Parathyroid adenoma (tissue), 2 donors: ENCODE data around the gene QSOX2.

ENCODE experiments used
- H2AFZ ChIP-seq: fragments of 300-600 bp; sonication (generic); one replicate; pipeline ENCODE4 v1.7.0; 2017; ENCODE audit warnings: antibody characterized with exemption, mild to moderate bottlenecking
- H3K27ac ChIP-seq: fragments of 300-600 bp; sonication (generic); one replicate; pipeline ENCODE4 v1.7.0; 2017
- H3K27me3 ChIP-seq: fragments of 300-600 bp; sonication (generic); one replicate; pipeline ENCODE4 v1.7.0; 2017; ENCODE audit warnings: low read length; ENCODE audit not compliant: control insufficient read depth, insufficient read depth
- H3K36me3 ChIP-seq: fragments of 300-600 bp; sonication (generic); one replicate; pipeline ENCODE4 v1.7.0; 2017; ENCODE audit warnings: low read length; ENCODE audit not compliant: control insufficient read depth, insufficient read depth
- H3K4me1 ChIP-seq: fragments of 300-600 bp; sonication (generic); one replicate; pipeline ENCODE4 v1.7.0; 2017; ENCODE audit warnings: control low read depth
- H3K4me2 ChIP-seq: fragments of 300-600 bp; sonication (generic); one replicate; pipeline ENCODE4 v1.7.0; 2017; ENCODE audit warnings: low read length
- H3K4me3 ChIP-seq: fragments of 300-600 bp; sonication (generic); one replicate; pipeline ENCODE4 v1.7.0; 2017; ENCODE audit warnings: low read depth, low read length
- H3K79me2 ChIP-seq: fragments of 300-600 bp; sonication (generic); one replicate; pipeline ENCODE4 v1.7.0; 2017; ENCODE audit warnings: control low read depth
- H3K9ac ChIP-seq: fragments of 300-600 bp; sonication (generic); one replicate; pipeline ENCODE4 v1.7.0; 2017; ENCODE audit warnings: mild to moderate bottlenecking
- H3K9me3 ChIP-seq: fragments of 300-600 bp; sonication (generic); one replicate; pipeline ENCODE4 v1.7.0; 2017; ENCODE audit warnings: low read length; ENCODE audit not compliant: control insufficient read depth
- CTCF ChIP-seq: fragments of 300-600 bp; sonication (generic); IDR thresholded peaks from one replicate; pipeline ENCODE4 v1.7.0; 2017; ENCODE audit warnings: antibody characterized with exemption, mild to moderate bottlenecking
- donor health status: primary hyperparathyroidism.

The QSOX2 gene

GRCh38 chr9:136289651-136290507 is 44.3 kb upstream of the QSOX2 start:
- no peak overlapping the region for H3K27ac ChIP-seq
- no peaks in the 10 kb centered on the region for H3K4me1 ChIP-seq
- H3K9me3 ChIP-seq, result no peaks in the 10 kb centered on the region
- H3K79me2 ChIP-seq, result no peaks in the 10 kb centered on the region
- no peak overlapping the region for H2AFZ ChIP-seq
- no peak overlapping the region for H3K9ac ChIP-seq
- no peak for TF ChIP-seq CTCF
- H3K27me3 ChIP-seq, result no peaks in the 10 kb centered on the region
- H3K4me2 ChIP-seq, result no peak overlapping the region
- H3K36me3 ChIP-seq, result no peaks in the 10 kb centered on the region
- no peak overlapping the region for H3K4me3 ChIP-seq

GRCh38 chr9:136287960-136288753 is 42.5 kb upstream of the QSOX2 start:
- Histone ChIP-seq H3K9ac (no peak overlapping the region), H3K27me3 (no peaks in the 10 kb centered on the region), H3K79me2 (no peaks in the 10 kb centered on the region), H3K27ac (no peak overlapping the region), H3K4me2 (no peak overlapping the region), H2AFZ (no peak overlapping the region), H3K9me3 (no peaks in the 10 kb centered on the region), H3K36me3 (no peaks in the 10 kb centered on the region), H3K4me1 (peaks cover 4% of the 10 kb centered on the region), H3K4me3 (no peak overlapping the region)
- TF ChIP-seq CTCF, result no peak

GRCh38 chr9:136286987-136287379 is 41.4 kb upstream of the QSOX2 start:
- no peak for TF ChIP-seq CTCF
- Histone ChIP-seq H3K4me2 (no peak overlapping the region), H3K4me1 (peaks cover 6% of the 10 kb centered on the region), H3K4me3 (no peak overlapping the region), H3K79me2 (no peaks in the 10 kb centered on the region), H3K9ac (no peak overlapping the region), H3K27ac (no peak overlapping the region), H3K36me3 (no peaks in the 10 kb centered on the region), H3K27me3 (no peaks in the 10 kb centered on the region), H2AFZ (no peak overlapping the region), H3K9me3 (no peaks in the 10 kb centered on the region)

- Histone ChIP-seq H3K4me1 (peaks cover 6% of the 10 kb centered on the region), H3K4me3 (no peak overlapping the region), H3K9me3 (no peaks in the 10 kb centered on the region), H3K79me2 (no peaks in the 10 kb centered on the region), H3K27me3 (no peaks in the 10 kb centered on the region), H3K4me2 (no peak overlapping the region), H3K36me3 (no peaks in the 10 kb centered on the region), H3K27ac (no peak overlapping the region), H2AFZ (no peak overlapping the region), H3K9ac (no peak overlapping the region)
- TF ChIP-seq CTCF, result no peak
Measured at GRCh38 chr9:136286359-136286986, 40.9 kb upstream of the QSOX2 start.
